ENCODE results near the gene NOL4. TPM values are rescaled to one million over a fixed set of nuclear protein-coding genes. Genes with fewer than 3 reads are reported as not detected.
"Not testable (repeated sequence)": the region's sequence is repeated elsewhere in the genome, so short reads cannot be mapped to it uniquely, and the experiment has no call there.

Gene NOL4
- 0.65 and 0.92 TPM in 2 replicates for polyA plus RNA-seq (2013)

GRCh38 chr18:34224423-34225217, at the start of gene NOL4:
TSS of gene NOL4 (minus strand) at chr18:34224913. CDS start at chr18:34223253, 1,660 bp downstream.
- no peaks in the 10 kb centered on the region for H3K36me3 ChIP-seq (ENCODE audit: control insufficient read depth in 1 of 2, insufficient read depth in 2 of 2, low read length in 2 of 2)
- no CpG with 5 or more reads among the region's 56 CpGs for WGBS (ENCODE audit: extremely low coverage, insufficient coverage, insufficient read length)

GRCh38 chr18:34266029-34266428, 41.3 kb upstream of the NOL4 start:
- not testable (repeated sequence) for H3K9ac ChIP-seq (ENCODE audit: low read length); H3K79me1 ChIP-seq (ENCODE audit: low read length); H2BK120ac ChIP-seq (ENCODE audit: insufficient read depth, low read length, poor library complexity); H4K91ac ChIP-seq (ENCODE audit: low read depth, low read length); H3K9me3 ChIP-seq (ENCODE audit: insufficient read depth, low read depth, low read length); H2AFZ ChIP-seq (ENCODE audit: insufficient read depth, low read length, poor library complexity); H4K8ac ChIP-seq (ENCODE audit: low read depth, low read length); H3K4ac ChIP-seq (ENCODE audit: low read depth, low read length); H2AK5ac ChIP-seq (ENCODE audit: low read length); H4K12ac ChIP-seq (ENCODE audit: low read depth, low read length); DNase-seq; H3K79me2 ChIP-seq (ENCODE audit: control insufficient read depth, insufficient read depth, low read length, poor library complexity); H3K27me3 ChIP-seq (ENCODE audit: insufficient read depth, low read length); H3K23ac ChIP-seq (ENCODE audit: low read length); H3K36me3 ChIP-seq (ENCODE audit: control insufficient read depth in 1 of 2, insufficient read depth in 2 of 2, low read length in 2 of 2); H2BK5ac ChIP-seq (ENCODE audit: low read depth, low read length, poor library complexity); H2BK12ac ChIP-seq (ENCODE audit: low read length); H3K4me2 ChIP-seq (ENCODE audit: low read length); H3K27ac ChIP-seq (ENCODE audit: low read depth, low read length); H3K4me1 ChIP-seq (ENCODE audit: control insufficient read depth in 1 of 2, insufficient read depth in 2 of 2, low read length in 2 of 2); H3K18ac ChIP-seq (ENCODE audit: low read length); H3K14ac ChIP-seq (ENCODE audit: low read length)
- peak overlapping the region; percentile 50 for H3K4me3 ChIP-seq (ENCODE audit: low read depth, low read length)
- no CpG with 5 or more reads among the region's 2 CpGs for WGBS (ENCODE audit: extremely low coverage, insufficient coverage, insufficient read length)

More at GRCh38 chr18:34224423-34225217, at the start of gene NOL4:
- Histone ChIP-seq H3K4me1 (ENCODE audit: control insufficient read depth in 1 of 2, insufficient read depth in 2 of 2, low read length in 2 of 2) (peaks cover 12 to 15% of the 10 kb centered on the region in 2 experiments), H4K91ac (ENCODE audit: low read depth, low read length) (no peak within 1 kb of the TSS), H3K79me2 (ENCODE audit: control insufficient read depth, insufficient read depth, low read length, poor library complexity) (no peaks in the 10 kb centered on the region), H3K4me3 (ENCODE audit: low read depth, low read length) (peak within 1 kb of the TSS; percentile 74), H3K27ac (ENCODE audit: low read depth, low read length) (no peak within 1 kb of the TSS), H3K9me3 (ENCODE audit: insufficient read depth, low read depth, low read length) (peaks cover 2% of the 10 kb centered on the region), H2BK5ac (ENCODE audit: low read depth, low read length, poor library complexity) (no peak within 1 kb of the TSS), H2BK120ac (ENCODE audit: insufficient read depth, low read length, poor library complexity) (no peak within 1 kb of the TSS), H3K9ac (ENCODE audit: low read length) (peak within 1 kb of the TSS; percentile 79), H4K8ac (ENCODE audit: low read depth, low read length) (no peak within 1 kb of the TSS), H4K12ac (ENCODE audit: low read depth, low read length) (no peak within 1 kb of the TSS), H3K18ac (ENCODE audit: low read length) (no peak within 1 kb of the TSS), H3K23ac (ENCODE audit: low read length) (no peak within 1 kb of the TSS), H3K4me2 (ENCODE audit: low read length) (peak within 1 kb of the TSS; percentile 99), H3K27me3 (ENCODE audit: insufficient read depth, low read length) (peaks cover 19% of the 10 kb centered on the region), H2AFZ (ENCODE audit: insufficient read depth, low read length, poor library complexity) (peak within 1 kb of the TSS; percentile 13), H3K4ac (ENCODE audit: low read depth, low read length) (no peak within 1 kb of the TSS), H2BK12ac (ENCODE audit: low read length) (no peak within 1 kb of the TSS), H3K14ac (ENCODE audit: low read length) (no peak within 1 kb of the TSS), H2AK5ac (ENCODE audit: low read length) (no peak within 1 kb of the TSS), H3K79me1 (ENCODE audit: low read length) (peaks cover 2% of the 10 kb centered on the region)
- DNase-seq = no peak

- no peak overlapping the region for H3K4me2 ChIP-seq (ENCODE audit: low read length)
Observed at GRCh38 chr18:34261865-34262780, 37.4 kb upstream of the NOL4 start.

GRCh38 chr18:34258176-34258575, 33.5 kb upstream of the NOL4 start:
- no peaks in the 10 kb centered on the region for H3K36me3 ChIP-seq (ENCODE audit: control insufficient read depth in 1 of 2, insufficient read depth in 2 of 2, low read length in 2 of 2)
- no peak overlapping the region for H3K9ac ChIP-seq (ENCODE audit: low read length)
- H3K14ac ChIP-seq (ENCODE audit: low read length) = no peak overlapping the region
- no peak overlapping the region for H4K8ac ChIP-seq (ENCODE audit: low read depth, low read length)
- no peak for DNase-seq
- H2AK5ac ChIP-seq (ENCODE audit: low read length) = no peak overlapping the region
- no peak overlapping the region for H3K4me2 ChIP-seq (ENCODE audit: low read length)
- H2BK12ac ChIP-seq (ENCODE audit: low read length) = no peak overlapping the region
- H3K79me1 ChIP-seq (ENCODE audit: low read length) = no peaks in the 10 kb centered on the region
- no peaks in the 10 kb centered on the region for H3K4me1 ChIP-seq (ENCODE audit: control insufficient read depth in 1 of 2, insufficient read depth in 2 of 2, low read length in 2 of 2)
- WGBS (ENCODE audit: extremely low coverage, insufficient coverage, insufficient read length) = no CpG with 5 or more reads among the region's 5 CpGs
- H3K23ac ChIP-seq (ENCODE audit: low read length) = no peak overlapping the region
- no peak overlapping the region for H3K4me3 ChIP-seq (ENCODE audit: low read depth, low read length)
- no peaks in the 10 kb centered on the region for H3K9me3 ChIP-seq (ENCODE audit: insufficient read depth, low read depth, low read length)
- no peaks in the 10 kb centered on the region for H3K27me3 ChIP-seq (ENCODE audit: insufficient read depth, low read length)
- no peak overlapping the region for H2BK5ac ChIP-seq (ENCODE audit: low read depth, low read length, poor library complexity)
- no peaks in the 10 kb centered on the region for H3K79me2 ChIP-seq (ENCODE audit: control insufficient read depth, insufficient read depth, low read length, poor library complexity)
- H3K27ac ChIP-seq (ENCODE audit: low read depth, low read length) = no peak overlapping the region
- H2AFZ ChIP-seq (ENCODE audit: insufficient read depth, low read length, poor library complexity) = no peak overlapping the region
- H4K91ac ChIP-seq (ENCODE audit: low read depth, low read length) = no peak overlapping the region
- no peak overlapping the region for H2BK120ac ChIP-seq (ENCODE audit: insufficient read depth, low read length, poor library complexity)
- no peak overlapping the region for H4K12ac ChIP-seq (ENCODE audit: low read depth, low read length)
- H3K18ac ChIP-seq (ENCODE audit: low read length) = no peak overlapping the region
- no peak overlapping the region for H3K4ac ChIP-seq (ENCODE audit: low read depth, low read length)

More at GRCh38 chr18:34261865-34262780, 37.4 kb upstream of the NOL4 start:
- no peak overlapping the region for H3K4me3 ChIP-seq (ENCODE audit: low read depth, low read length)
- no peak overlapping the region for H2BK5ac ChIP-seq (ENCODE audit: low read depth, low read length, poor library complexity)
- no peak for DNase-seq
- H4K12ac ChIP-seq (ENCODE audit: low read depth, low read length) = no peak overlapping the region
- H3K14ac ChIP-seq (ENCODE audit: low read length) = no peak overlapping the region
- H3K9me3 ChIP-seq (ENCODE audit: insufficient read depth, low read depth, low read length) = peaks cover 5% of the 10 kb centered on the region
- no peak overlapping the region for H4K91ac ChIP-seq (ENCODE audit: low read depth, low read length)
- H3K36me3 ChIP-seq (ENCODE audit: control insufficient read depth in 1 of 2, insufficient read depth in 2 of 2, low read length in 2 of 2) = no peaks in the 10 kb centered on the region
- no peak overlapping the region for H3K23ac ChIP-seq (ENCODE audit: low read length)
- no peaks in the 10 kb centered on the region for H3K4me1 ChIP-seq (ENCODE audit: control insufficient read depth in 1 of 2, insufficient read depth in 2 of 2, low read length in 2 of 2)
- no peak overlapping the region for H2AFZ ChIP-seq (ENCODE audit: insufficient read depth, low read length, poor library complexity)
- no peaks in the 10 kb centered on the region for H3K27me3 ChIP-seq (ENCODE audit: insufficient read depth, low read length)
- H4K8ac ChIP-seq (ENCODE audit: low read depth, low read length) = no peak overlapping the region
- no peaks in the 10 kb centered on the region for H3K79me1 ChIP-seq (ENCODE audit: low read length)
- H3K27ac ChIP-seq (ENCODE audit: low read depth, low read length) = no peak overlapping the region
- no CpG with 5 or more reads among the region's 3 CpGs for WGBS (ENCODE audit: extremely low coverage, insufficient coverage, insufficient read length)
- no peaks in the 10 kb centered on the region for H3K79me2 ChIP-seq (ENCODE audit: control insufficient read depth, insufficient read depth, low read length, poor library complexity)
- no peak overlapping the region for H2BK12ac ChIP-seq (ENCODE audit: low read length)
- H3K4ac ChIP-seq (ENCODE audit: low read depth, low read length) = no peak overlapping the region
- no peak overlapping the region for H2BK120ac ChIP-seq (ENCODE audit: insufficient read depth, low read length, poor library complexity)
- no peak overlapping the region for H2AK5ac ChIP-seq (ENCODE audit: low read length)
- no peak overlapping the region for H3K18ac ChIP-seq (ENCODE audit: low read length)
- H3K9ac ChIP-seq (ENCODE audit: low read length) = no peak overlapping the region
